Measurements from ENCODE around the gene FAM53B. TPM values are rescaled to one million over a fixed set of nuclear protein-coding genes. Genes with fewer than 3 reads are reported as not detected.

FAM53B gene
- total RNA-seq, 1 experiment from 2014 or later: 13.7 TPM

DNA sequence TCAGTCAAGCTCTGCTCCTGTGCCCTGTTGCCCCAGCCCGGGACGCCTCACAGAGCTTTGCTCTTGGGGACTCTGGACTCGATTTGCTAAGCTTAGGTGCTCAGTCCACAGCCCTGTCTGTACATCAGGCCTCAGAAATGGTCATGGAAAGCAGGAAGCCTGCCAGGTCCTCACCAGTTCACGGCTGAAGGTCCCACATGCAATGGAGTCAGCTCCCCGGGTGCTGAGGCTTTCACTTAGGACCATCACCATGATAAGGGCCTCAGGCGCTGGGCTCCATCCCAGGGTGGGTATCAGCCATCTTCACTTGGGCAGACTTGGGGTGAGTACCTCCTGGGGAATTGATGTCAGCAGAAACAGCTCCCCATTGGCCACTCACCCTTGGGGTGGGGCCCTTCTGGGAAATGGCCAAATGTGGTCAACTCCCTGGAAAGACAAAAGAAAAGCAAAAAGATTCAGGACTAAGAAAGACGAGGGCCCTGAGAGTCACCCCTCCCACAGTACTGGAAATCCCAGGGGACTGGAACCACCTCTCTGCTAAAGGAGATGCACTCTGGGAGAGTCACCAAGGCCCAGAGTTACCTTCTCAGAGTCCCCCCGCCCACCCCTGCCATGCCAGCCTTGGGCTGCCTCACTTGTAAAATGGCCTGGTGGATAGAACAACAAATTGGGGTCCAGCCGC lies 37.6 kb downstream of the FAM53B start:
- DNase-seq: no peak
- H3K4me3 Mint-ChIP-seq (ENCODE audit: unreplicated experiment): no peak overlapping the region
- peaks cover 12% of the 10 kb centered on the region for H3K4me1 Mint-ChIP-seq (ENCODE audit: low read depth, unreplicated experiment)
- TF ChIP-seq, protein P1, sequence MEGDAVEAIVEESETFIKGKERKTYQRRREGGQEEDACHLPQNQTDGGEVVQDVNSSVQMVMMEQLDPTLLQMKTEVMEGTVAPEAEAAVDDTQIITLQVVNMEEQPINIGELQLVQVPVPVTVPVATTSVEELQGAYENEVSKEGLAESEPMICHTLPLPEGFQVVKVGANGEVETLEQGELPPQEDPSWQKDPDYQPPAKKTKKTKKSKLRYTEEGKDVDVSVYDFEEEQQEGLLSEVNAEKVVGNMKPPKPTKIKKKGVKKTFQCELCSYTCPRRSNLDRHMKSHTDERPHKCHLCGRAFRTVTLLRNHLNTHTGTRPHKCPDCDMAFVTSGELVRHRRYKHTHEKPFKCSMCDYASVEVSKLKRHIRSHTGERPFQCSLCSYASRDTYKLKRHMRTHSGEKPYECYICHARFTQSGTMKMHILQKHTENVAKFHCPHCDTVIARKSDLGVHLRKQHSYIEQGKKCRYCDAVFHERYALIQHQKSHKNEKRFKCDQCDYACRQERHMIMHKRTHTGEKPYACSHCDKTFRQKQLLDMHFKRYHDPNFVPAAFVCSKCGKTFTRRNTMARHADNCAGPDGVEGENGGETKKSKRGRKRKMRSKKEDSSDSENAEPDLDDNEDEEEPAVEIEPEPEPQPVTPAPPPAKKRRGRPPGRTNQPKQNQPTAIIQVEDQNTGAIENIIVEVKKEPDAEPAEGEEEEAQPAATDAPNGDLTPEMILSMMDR (IDR thresholded peaks at IDR 0.05; ENCODE audit: insufficient read depth in 1 of 2, low read depth in 1 of 2, low read length in 1 of 2, severe bottlenecking in 1 of 2, unreplicated experiment in 1 of 2): no peak
- H3K36me3 Mint-ChIP-seq (ENCODE audit: insufficient read depth, unreplicated experiment): no peaks in the 10 kb centered on the region
- H3K27me3 Mint-ChIP-seq (ENCODE audit: insufficient read depth, unreplicated experiment): no peaks in the 10 kb centered on the region
- H3K9me3 ChIP-seq: no peaks in the 10 kb centered on the region
- no peaks in the 10 kb centered on the region for H3K27me3 ChIP-seq (replicated peaks; ENCODE audit: control insufficient read depth, insufficient read depth, low read length)
- intact Hi-C loops (cut with micrococcal nuclease; ENCODE audit: unreplicated experiment): no loop called here
- CTCF ChIA-PET: interaction anchor here (0.6 to 1.4 kb wide), 3 partner anchors 35 to 1149 kb away, joined by 3 to 4 read pairs (median 3); no protein-coding TSS in a partner anchor
- H3K36me3 ChIP-seq (ENCODE audit: control insufficient read depth, insufficient read depth, low read length): peaks cover 2% of the 10 kb centered on the region; the same call in 1 of the 2 replicates
- POLR2A ChIA-PET: no interaction called here
- no peaks in the 10 kb centered on the region for H3K9me3 Mint-ChIP-seq (ENCODE audit: unreplicated experiment)
- H3K27ac Mint-ChIP-seq (ENCODE audit: unreplicated experiment): no peak overlapping the region
- peaks cover 10% of the 10 kb centered on the region; the same call in 1 of the 2 replicates for H3K4me1 ChIP-seq
- no peak overlapping the region for H3K4me3 ChIP-seq (ENCODE audit: low read depth, low read length)
- BruUV-seq (replicated peaks): no TSS peak

DNA sequence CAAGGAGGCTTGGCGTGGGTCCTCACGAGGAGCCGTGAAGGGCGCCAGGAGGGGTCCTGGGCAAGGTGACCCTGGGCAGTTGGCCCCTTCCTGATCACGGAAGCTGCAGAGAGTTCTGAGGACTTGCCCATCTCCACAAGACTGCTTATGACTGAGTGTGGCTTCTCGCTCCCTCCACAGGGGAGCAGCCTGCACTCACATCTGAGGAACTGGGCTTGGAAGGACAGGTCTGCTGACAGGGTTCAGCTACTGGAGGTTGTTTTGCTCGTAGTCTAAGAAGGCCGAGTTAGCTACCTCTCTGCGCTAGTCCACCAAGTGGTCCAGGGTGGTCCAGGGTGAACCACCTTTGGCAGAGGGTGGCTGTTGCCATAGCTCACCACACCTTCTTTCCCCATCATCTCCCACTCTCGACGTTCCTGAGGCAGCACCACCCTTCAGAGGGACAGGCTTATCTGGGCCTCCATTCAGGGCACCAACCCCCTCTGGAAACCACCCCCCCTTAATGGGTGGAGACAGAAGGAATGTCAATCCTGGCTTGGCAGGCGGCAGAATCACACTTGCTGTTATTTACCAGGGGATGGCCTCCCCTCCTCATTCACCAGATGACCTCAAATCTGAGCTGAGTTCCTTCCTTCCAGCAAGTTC lies 38.2 kb downstream of the FAM53B start:
- no peak for DNase-seq
- Mint-ChIP-seq H3K4me3 (ENCODE audit: unreplicated experiment) (no peak overlapping the region), H3K9me3 (ENCODE audit: unreplicated experiment) (no peaks in the 10 kb centered on the region), H3K4me1 (ENCODE audit: low read depth, unreplicated experiment) (peaks cover 12% of the 10 kb centered on the region), H3K27me3 (ENCODE audit: insufficient read depth, unreplicated experiment) (no peaks in the 10 kb centered on the region), H3K27ac (ENCODE audit: unreplicated experiment) (no peak overlapping the region), H3K36me3 (ENCODE audit: insufficient read depth, unreplicated experiment) (no peaks in the 10 kb centered on the region)
- TF ChIP-seq, protein P1 (IDR thresholded peaks at IDR 0.05; ENCODE audit: insufficient read depth in 1 of 2, low read depth in 1 of 2, low read length in 1 of 2, severe bottlenecking in 1 of 2, unreplicated experiment in 1 of 2): no peak
- intact Hi-C loops (cut with micrococcal nuclease; ENCODE audit: unreplicated experiment): no loop called here
- Histone ChIP-seq H3K4me1 (peaks cover 14% of the 10 kb centered on the region; the same call in 1 of the 2 replicates), H3K36me3 (ENCODE audit: control insufficient read depth, insufficient read depth, low read length) (peaks cover 2% of the 10 kb centered on the region; the same call in 1 of the 2 replicates), H3K9me3 (no peaks in the 10 kb centered on the region), H3K27me3 (replicated peaks; ENCODE audit: control insufficient read depth, insufficient read depth, low read length) (no peaks in the 10 kb centered on the region), H3K4me3 (ENCODE audit: low read depth, low read length) (no peak overlapping the region)
- no TSS peak for BruUV-seq (replicated peaks)
- ChIA-PET POLR2A (no interaction called here), CTCF (interaction anchor here (0.9 to 1.4 kb wide), 2 partner anchors 35 to 40 kb away, joined by 3 to 4 read pairs; no protein-coding TSS in a partner anchor)

DNA sequence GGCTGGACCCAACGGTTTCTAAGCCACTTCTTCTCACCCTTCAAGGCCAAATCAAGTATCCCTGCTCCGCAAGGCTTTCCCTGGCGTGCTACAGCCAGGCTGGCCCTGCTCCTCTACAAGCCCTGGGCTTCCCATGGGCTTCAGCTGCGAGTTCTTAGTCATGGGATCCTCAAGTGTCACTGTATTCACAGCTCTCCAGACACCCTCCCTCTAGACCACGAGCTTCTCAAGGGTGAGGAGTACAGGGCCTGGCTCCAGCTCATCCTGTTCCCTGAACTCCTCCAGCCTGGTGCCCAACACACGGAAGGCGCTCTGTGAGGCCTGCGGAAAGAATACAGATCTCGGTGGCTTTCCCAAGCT lies 38.8 kb downstream of the FAM53B start:
- H3K36me3 ChIP-seq (ENCODE audit: control insufficient read depth, insufficient read depth, low read length): peaks cover 2% of the 10 kb centered on the region; the same call in 1 of the 2 replicates
- Mint-ChIP-seq H3K27me3 (ENCODE audit: insufficient read depth, unreplicated experiment) (no peaks in the 10 kb centered on the region), H3K4me3 (ENCODE audit: unreplicated experiment) (no peak overlapping the region), H3K4me1 (ENCODE audit: low read depth, unreplicated experiment) (peaks cover 12% of the 10 kb centered on the region), H3K36me3 (ENCODE audit: insufficient read depth, unreplicated experiment) (no peaks in the 10 kb centered on the region), H3K27ac (ENCODE audit: unreplicated experiment) (no peak overlapping the region), H3K9me3 (ENCODE audit: unreplicated experiment) (no peaks in the 10 kb centered on the region)
- POLR2A ChIA-PET: no interaction called here
- TF ChIP-seq, protein P1 (IDR thresholded peaks at IDR 0.05; ENCODE audit: insufficient read depth in 1 of 2, low read depth in 1 of 2, low read length in 1 of 2, severe bottlenecking in 1 of 2, unreplicated experiment in 1 of 2): no peak
- BruUV-seq (replicated peaks): no TSS peak
- CTCF ChIA-PET: interaction anchor here (0.6 to 1.4 kb wide), 2 partner anchors 13 to 40 kb away, joined by 4 to 11 read pairs; no protein-coding TSS in a partner anchor
- intact Hi-C loops (cut with micrococcal nuclease; ENCODE audit: unreplicated experiment): no loop called here
- H3K4me1 ChIP-seq: peaks cover 14% of the 10 kb centered on the region; the same call in 1 of the 2 replicates
- no peak overlapping the region for H3K4me3 ChIP-seq (ENCODE audit: low read depth, low read length)
- DNase-seq: no peak
- H3K9me3 ChIP-seq: no peaks in the 10 kb centered on the region
- H3K27me3 ChIP-seq (replicated peaks; ENCODE audit: control insufficient read depth, insufficient read depth, low read length): no peaks in the 10 kb centered on the region
